T-helper 1 cell treated with Interleukin-12 subunit alpha and Interleukin-12 subunit beta and Interleukin-4 antibody, amounts not matched to agents 30 μg/mL and 1 μg/mL, for 36 hours (primary cell): ENCODE measurements around the gene PROS1.

ENCODE experiments used
- H3K27ac Mint-ChIP-seq: one replicate; pipeline ENCODE4 v1.8.0; 2021; ENCODE audit warnings: mild to moderate bottlenecking, mixed read lengths
- H3K27me3 Mint-ChIP-seq: one replicate; pipeline ENCODE4 v1.8.0; 2021; ENCODE audit warnings: low read depth, mixed read lengths
- H3K36me3 Mint-ChIP-seq: one replicate; pipeline ENCODE4 v1.8.0; 2021; ENCODE audit warnings: low read depth, mixed read lengths
- H3K4me1 Mint-ChIP-seq: one replicate; pipeline ENCODE4 v1.8.0; 2021; ENCODE audit warnings: low read depth, mixed read lengths
- H3K4me3 Mint-ChIP-seq: one replicate; pipeline ENCODE4 v1.8.0; 2021; ENCODE audit warnings: mild to moderate bottlenecking, moderate library complexity, mixed read lengths
- H3K9me3 Mint-ChIP-seq: one replicate; pipeline ENCODE4 v1.8.0; 2021; ENCODE audit warnings: mixed read lengths

PROS1 gene

GRCh38 chr3:93973131-93974126, at the start of gene PROS1:
Gene PROS1 (minus strand): TSS chr3:93973896. CDS start chr3:93973749, 147 bp downstream.
- H3K4me3 Mint-ChIP-seq: peak within 1 kb of the TSS; percentile 82
- H3K9me3 Mint-ChIP-seq: no peaks in the 10 kb centered on the region
- peak within 1 kb of the TSS; percentile 60 for H3K27ac Mint-ChIP-seq
- no peaks in the 10 kb centered on the region for H3K36me3 Mint-ChIP-seq
- H3K4me1 Mint-ChIP-seq: peaks cover 10% of the 10 kb centered on the region
- H3K27me3 Mint-ChIP-seq: peaks cover 11% of the 10 kb centered on the region

GRCh38 chr3:94020293-94020692, 46.6 kb upstream of the PROS1 start:
- H3K9me3 Mint-ChIP-seq: no peaks in the 10 kb centered on the region
- no peak overlapping the region for H3K27ac Mint-ChIP-seq
- peaks cover 2% of the 10 kb centered on the region for H3K36me3 Mint-ChIP-seq
- no peaks in the 10 kb centered on the region for H3K4me1 Mint-ChIP-seq
- H3K4me3 Mint-ChIP-seq: no peak overlapping the region
- H3K27me3 Mint-ChIP-seq: no peaks in the 10 kb centered on the region

DNA sequence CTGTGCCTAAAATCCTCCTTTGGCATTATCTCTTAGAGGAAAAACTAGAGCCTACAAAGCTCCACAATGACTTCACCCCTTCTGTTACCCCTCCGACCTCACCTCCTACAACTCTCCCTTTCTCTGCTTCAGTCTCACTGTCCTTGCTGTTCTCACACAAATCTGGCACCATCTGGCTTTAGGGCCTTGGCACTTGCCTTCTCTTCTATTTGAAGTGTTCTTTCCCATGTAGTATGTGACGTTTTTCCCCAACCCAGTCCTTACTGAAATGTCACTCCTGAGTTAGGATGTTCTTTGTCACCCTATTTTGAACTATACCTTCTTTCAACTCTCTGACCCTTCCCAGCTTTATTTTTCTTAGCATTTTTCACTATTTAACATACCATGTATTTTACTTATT, 46.0 kb upstream of the PROS1 start:
- H3K27me3 Mint-ChIP-seq: no peaks in the 10 kb centered on the region
- H3K4me1 Mint-ChIP-seq: peaks cover 5% of the 10 kb centered on the region
- H3K27ac Mint-ChIP-seq: no peak overlapping the region
- no peaks in the 10 kb centered on the region for H3K9me3 Mint-ChIP-seq
- H3K4me3 Mint-ChIP-seq: no peak overlapping the region
- H3K36me3 Mint-ChIP-seq: peaks cover 7% of the 10 kb centered on the region

DNA sequence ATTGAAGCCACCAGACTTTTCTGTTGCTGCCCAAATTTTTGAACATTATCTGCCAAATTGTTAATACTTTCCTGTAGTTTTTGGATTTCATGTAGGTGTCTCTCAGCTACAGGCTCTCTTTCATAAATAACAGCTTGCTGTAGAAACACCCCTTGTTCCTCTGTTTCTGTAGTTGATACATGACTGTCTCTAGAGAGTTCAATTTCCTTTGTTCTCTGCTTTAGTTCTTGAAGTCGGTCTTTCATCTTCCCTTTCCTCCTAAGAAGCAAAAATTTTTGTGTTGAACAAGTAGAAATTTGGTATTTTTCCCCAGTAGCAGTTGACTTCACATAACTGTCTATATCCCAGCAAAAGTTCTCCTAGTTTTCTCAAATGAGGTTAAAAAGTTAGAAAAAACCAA, 41.3 kb upstream of the PROS1 start:
- Mint-ChIP-seq H3K27ac (no peak overlapping the region), H3K4me1 (peaks cover 29% of the 10 kb centered on the region), H3K9me3 (no peaks in the 10 kb centered on the region), H3K36me3 (peaks cover 12% of the 10 kb centered on the region), H3K4me3 (no peak overlapping the region), H3K27me3 (no peaks in the 10 kb centered on the region)

- Mint-ChIP-seq H3K4me1 (peaks cover 31% of the 10 kb centered on the region), H3K36me3 (peaks cover 11% of the 10 kb centered on the region), H3K9me3 (no peaks in the 10 kb centered on the region), H3K4me3 (peak overlapping the region; percentile 64), H3K27me3 (no peaks in the 10 kb centered on the region), H3K27ac (peak overlapping the region; percentile 70)
Measured at GRCh38 chr3:94012185-94012584, 38.5 kb upstream of the PROS1 start.

GRCh38 chr3:94011233-94011711, 37.6 kb upstream of the PROS1 start:
- Mint-ChIP-seq H3K27ac (peak overlapping the region; percentile 70), H3K36me3 (peaks cover 11% of the 10 kb centered on the region), H3K4me3 (peak overlapping the region; percentile 64), H3K4me1 (peaks cover 33% of the 10 kb centered on the region), H3K27me3 (no peaks in the 10 kb centered on the region), H3K9me3 (no peaks in the 10 kb centered on the region)

GRCh38 chr3:94009608-94010007, 35.9 kb upstream of the PROS1 start:
- Mint-ChIP-seq H3K4me3 (no peak overlapping the region), H3K27me3 (no peaks in the 10 kb centered on the region), H3K27ac (no peak overlapping the region), H3K36me3 (peaks cover 5% of the 10 kb centered on the region), H3K9me3 (no peaks in the 10 kb centered on the region), H3K4me1 (peaks cover 28% of the 10 kb centered on the region)

- H3K4me1 Mint-ChIP-seq: peaks cover 28% of the 10 kb centered on the region
- H3K4me3 Mint-ChIP-seq: no peak overlapping the region
- no peaks in the 10 kb centered on the region for H3K27me3 Mint-ChIP-seq
- no peaks in the 10 kb centered on the region for H3K9me3 Mint-ChIP-seq
- H3K36me3 Mint-ChIP-seq: peaks cover 2% of the 10 kb centered on the region
- no peak overlapping the region for H3K27ac Mint-ChIP-seq
Measured at GRCh38 chr3:94008253-94008652, 34.6 kb upstream of the PROS1 start.

DNA sequence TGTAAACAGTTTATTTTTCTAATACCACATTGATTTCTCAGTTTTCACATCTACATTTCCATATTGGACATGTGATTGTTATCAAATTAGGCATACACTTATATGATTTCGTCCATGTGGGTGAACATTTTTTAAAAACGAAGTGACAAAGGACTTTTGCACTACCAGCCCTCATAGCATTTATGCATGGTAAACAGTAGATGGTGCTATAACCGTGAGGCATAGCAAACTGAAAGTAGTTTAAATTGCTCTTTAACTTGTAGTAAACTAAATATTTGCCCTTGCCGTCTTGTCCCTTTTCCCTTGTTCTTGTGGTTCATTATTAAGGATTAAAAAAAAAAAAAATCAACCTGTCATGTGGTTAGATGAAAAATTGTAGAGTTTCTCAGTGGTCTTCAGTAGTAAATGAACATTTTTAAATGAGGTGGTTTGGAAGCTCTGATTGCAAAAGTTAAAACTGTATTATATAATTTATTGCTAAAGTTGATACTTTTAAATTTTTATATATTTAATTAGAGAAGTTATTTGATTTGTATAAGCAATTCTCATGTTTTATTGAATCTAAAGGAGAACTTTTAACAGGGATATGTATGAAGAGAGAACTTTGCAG, 30.7 kb upstream of the PROS1 start:
- Mint-ChIP-seq H3K36me3 (no peaks in the 10 kb centered on the region), H3K27ac (no peak overlapping the region), H3K9me3 (no peaks in the 10 kb centered on the region), H3K4me1 (peaks cover 7% of the 10 kb centered on the region), H3K27me3 (no peaks in the 10 kb centered on the region), H3K4me3 (peak overlapping the region; percentile 71)

- Mint-ChIP-seq H3K27ac (no peak overlapping the region), H3K27me3 (no peaks in the 10 kb centered on the region), H3K36me3 (no peaks in the 10 kb centered on the region), H3K9me3 (no peaks in the 10 kb centered on the region), H3K4me1 (peaks cover 4% of the 10 kb centered on the region), H3K4me3 (no peak overlapping the region)
Measured at GRCh38 chr3:94001827-94002495, 28.3 kb upstream of the PROS1 start.

GRCh38 chr3:94001191-94001590, 27.5 kb upstream of the PROS1 start:
- no peak overlapping the region for H3K27ac Mint-ChIP-seq
- no peak overlapping the region for H3K4me3 Mint-ChIP-seq

DNA sequence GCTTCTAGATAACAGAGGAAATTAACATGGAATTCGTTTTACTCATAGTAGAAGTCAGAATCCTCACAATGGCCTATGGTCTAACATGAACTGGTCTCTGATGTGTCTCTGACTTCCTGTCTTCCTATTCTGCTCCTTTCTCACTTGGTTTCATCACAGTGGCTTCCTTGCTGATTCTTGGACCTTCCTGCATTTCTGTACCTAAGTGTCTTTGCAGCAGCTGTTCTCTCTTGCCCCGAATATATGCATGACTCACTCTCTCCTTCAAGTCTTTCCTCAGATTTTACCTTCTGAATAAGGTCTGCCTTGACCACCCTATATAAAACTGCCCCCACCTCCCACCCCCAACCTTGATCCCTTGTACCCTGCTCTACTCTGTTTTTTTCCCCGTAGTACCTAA, 20.4 kb upstream of the PROS1 start:
- Mint-ChIP-seq H3K4me3 (no peak overlapping the region), H3K27me3 (no peaks in the 10 kb centered on the region), H3K36me3 (no peaks in the 10 kb centered on the region), H3K4me1 (peaks cover 2% of the 10 kb centered on the region), H3K9me3 (no peaks in the 10 kb centered on the region), H3K27ac (no peak overlapping the region)

More at GRCh38 chr3:94001191-94001590, 27.5 kb upstream of the PROS1 start:
- Mint-ChIP-seq H3K27me3 (no peaks in the 10 kb centered on the region), H3K4me1 (peaks cover 2% of the 10 kb centered on the region), H3K36me3 (no peaks in the 10 kb centered on the region), H3K9me3 (no peaks in the 10 kb centered on the region)

GRCh38 chr3:93992207-93992606, 18.5 kb upstream of the PROS1 start:
- H3K9me3 Mint-ChIP-seq: no peaks in the 10 kb centered on the region
- H3K27me3 Mint-ChIP-seq: no peaks in the 10 kb centered on the region
- H3K36me3 Mint-ChIP-seq: no peaks in the 10 kb centered on the region
- H3K27ac Mint-ChIP-seq: no peak overlapping the region
- H3K4me3 Mint-ChIP-seq: no peak overlapping the region
- peaks cover 2% of the 10 kb centered on the region for H3K4me1 Mint-ChIP-seq

- Mint-ChIP-seq H3K4me1 (peaks cover 2% of the 10 kb centered on the region), H3K36me3 (no peaks in the 10 kb centered on the region), H3K4me3 (no peak overlapping the region), H3K27me3 (no peaks in the 10 kb centered on the region), H3K9me3 (no peaks in the 10 kb centered on the region), H3K27ac (no peak overlapping the region)
Measured at GRCh38 chr3:93991631-93992030, 17.9 kb upstream of the PROS1 start.
